Uterus (tissue), 4 donors: Measurements from ENCODE around the gene TRIP11. TPM values are rescaled to one million over a fixed set of nuclear protein-coding genes. Genes with fewer than 3 reads are reported as not detected.

Experiments used
- DNase-seq, 2 donors: peaks; one replicate each; pipeline ENCODE4 v3.0.0-alpha.2; 2019 to 2020
- H3K27ac ChIP-seq, 2 donors: fragments of 200-600 bp; sonication (generic); 1 replicate in 1 of 2; 2 replicates in 1 of 2; pipeline ENCODE4 v1.5.1; 2016 to 2018
- H3K27me3 ChIP-seq, 2 donors: fragments of 200-600 bp; sonication (generic); one replicate each; pipeline ENCODE4 v1.5.1; 2018 to 2019; ENCODE audit warnings: control low read depth in 1 of 2
- H3K36me3 ChIP-seq, 2 donors: fragments of 200-600 bp; sonication (generic); one replicate each; pipeline ENCODE4 v1.5.1; 2019; ENCODE audit warnings: control low read depth in 1 of 2
- H3K4me1 ChIP-seq, 2 donors: fragments of 200-600 bp; sonication (generic); one replicate each; pipeline ENCODE4 v1.5.1; 2018 to 2019; ENCODE audit warnings: control low read depth in 1 of 2
- H3K4me3 ChIP-seq, 2 donors: fragments of 200-600 bp; sonication (generic); 1 replicate in 1 of 2; 2 replicates in 1 of 2; pipeline ENCODE4 v1.5.1; 2018 to 2019; ENCODE audit warnings: mild to moderate bottlenecking in 1 of 2
- H3K9me3 ChIP-seq, 2 donors: fragments of 200-600 bp; sonication (generic); one replicate each; pipeline ENCODE4 v1.5.1; 2019; ENCODE audit warnings: control low read depth in 1 of 2
- CTCF ChIP-seq, 4 experiments: fragments of 200-600 bp in 2 of 4; fragments of 450-650 bp in 2 of 4; sonication (generic) in 2 of 4; IDR thresholded peaks; one replicate each; pipeline ENCODE4 v1.5.1; 2016 to 2019; ENCODE audit warnings: antibody characterized with exemption in 4 of 4, mild to moderate bottlenecking in 2 of 4, moderate library complexity in 1 of 4
- POLR2A ChIP-seq, 2 donors: fragments of 450-650 bp; IDR thresholded peaks; one replicate each; pipeline ENCODE4 v1.6.1; 2016; ENCODE audit warnings: antibody characterized with exemption in 2 of 2, mild to moderate bottlenecking in 1 of 2, moderate library complexity in 1 of 2
- intact Hi-C: fragments of 100-400 bp; cut with DNase I; formaldehyde crosslinking; loops from one replicate; pipeline ENCODE4 v1.15.1; 2023; ENCODE audit warnings: low total_unique reads
- total RNA-seq, 4 donors: library from RNA; depleted of rRNA in 3 of 4; stranded (reverse); fragments of >200 nt in 3 of 4; gene quantifications; one replicate each; pipeline versions ENCODE4 v1.1.0 to v1.2.4, GENCODE V29; 2014 to 2023
- donor health status: DM: yes; HTN: yes; CAD: no.

TRIP11 gene
- total RNA-seq, 4 donors from 2014 or later: 17.1 to 68.7 (median 47.7) TPM

DNA sequence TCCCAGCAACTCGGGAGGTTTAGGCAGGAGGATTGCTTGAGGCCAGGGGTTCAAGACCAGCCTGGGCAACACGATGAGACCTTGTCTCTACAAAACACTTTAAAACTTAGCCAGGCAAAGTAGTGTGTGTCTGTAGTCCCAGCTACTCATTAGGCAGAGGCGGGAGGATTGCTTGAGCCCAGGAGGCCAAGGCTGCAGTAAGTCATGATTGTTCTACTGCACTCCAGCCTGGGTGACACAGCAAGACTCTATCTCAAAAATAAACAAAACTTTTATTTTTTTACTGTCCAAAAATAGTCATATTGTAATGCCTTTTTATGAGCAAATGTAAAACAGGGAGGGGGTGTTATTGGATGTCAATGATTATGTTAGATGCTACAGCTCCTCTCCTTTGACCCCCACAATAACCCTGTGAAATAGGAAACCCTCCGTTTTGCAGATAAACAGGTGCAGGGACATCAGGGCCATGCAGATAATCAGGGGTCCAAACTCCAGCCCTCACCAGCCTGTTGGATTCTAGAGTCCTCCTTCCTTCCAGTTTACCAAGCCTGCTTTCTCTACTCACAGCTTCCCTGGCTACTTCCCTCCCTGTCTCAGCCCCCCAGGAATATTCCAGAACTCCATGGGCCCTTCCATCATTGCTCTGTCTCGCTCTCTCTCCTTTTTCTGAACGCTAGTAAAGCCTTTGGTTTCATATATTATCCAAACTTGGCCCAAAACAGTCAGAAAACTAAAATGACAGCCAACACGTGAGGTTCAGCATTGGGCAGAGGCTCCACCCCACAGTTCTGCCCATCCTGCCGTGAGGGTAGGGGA, 86.5 kb downstream of the TRIP11 start:
- no peaks in the 10 kb centered on the region for H3K27me3 ChIP-seq
- H3K36me3 ChIP-seq: no peaks in the 10 kb centered on the region
- H3K4me1 ChIP-seq: no peaks in the 10 kb centered on the region
- intact Hi-C loops: no loop called here
- no peak overlapping the region for H3K4me3 ChIP-seq
- DNase-seq: no peak
- no peak overlapping the region for H3K27ac ChIP-seq
- H3K9me3 ChIP-seq: no peaks in the 10 kb centered on the region
- TF ChIP-seq CTCF (IDR thresholded peaks at IDR 0.05) (no peak), POLR2A (IDR thresholded peaks at IDR 0.05) (no peak)

GRCh38 chr14:91947475-91948184, 92.2 kb downstream of the TRIP11 start, which contains the start of gene FBLN5:
TSS of gene FBLN5 (minus strand) at chr14:91947694. CDS start at chr14:91947229, 465 bp downstream.
- H3K27ac ChIP-seq: peak within 1 kb of the TSS; percentile 75 to 79
- no peaks in the 10 kb centered on the region for H3K9me3 ChIP-seq
- peak; percentile 65 to 79 for DNase-seq
- peak in 1 of 2 donors; percentile 32 for TF ChIP-seq POLR2A (IDR thresholded peaks at IDR 0.05)
- no peak for TF ChIP-seq CTCF (IDR thresholded peaks at IDR 0.05)
- H3K27me3 ChIP-seq: no peaks in the 10 kb centered on the region
- no peaks in the 10 kb centered on the region for H3K36me3 ChIP-seq
- H3K4me3 ChIP-seq: peak within 1 kb of the TSS; percentile 49 to 50
- no peaks in the 10 kb centered on the region for H3K4me1 ChIP-seq
- intact Hi-C loops: no loop called here

- intact Hi-C loops: no loop called here
- Histone ChIP-seq H3K4me3 (peak overlapping the region; percentile 49 to 50), H3K27me3 (no peaks in the 10 kb centered on the region), H3K4me1 (no peaks in the 10 kb centered on the region), H3K36me3 (no peaks in the 10 kb centered on the region), H3K27ac (peak overlapping the region; percentile 75 to 79), H3K9me3 (no peaks in the 10 kb centered on the region)
- peak; percentile 41 to 46 for DNase-seq
- TF ChIP-seq CTCF (IDR thresholded peaks at IDR 0.05): no peak
- no peak for TF ChIP-seq POLR2A (IDR thresholded peaks at IDR 0.05)
Observed at GRCh38 chr14:91946622-91947474, 93.0 kb downstream of the TRIP11 start.

GRCh38 chr14:91945751-91946621, 93.9 kb downstream of the TRIP11 start:
- peak overlapping the region; percentile 49 to 50 for H3K4me3 ChIP-seq
- H3K36me3 ChIP-seq: no peaks in the 10 kb centered on the region
- no peak for DNase-seq
- peak overlapping the region; percentile 75 to 79 for H3K27ac ChIP-seq
- H3K27me3 ChIP-seq: no peaks in the 10 kb centered on the region
- intact Hi-C loops: no loop called here
- TF ChIP-seq POLR2A (IDR thresholded peaks at IDR 0.05) (no peak), CTCF (IDR thresholded peaks at IDR 0.05) (no peak)
- H3K4me1 ChIP-seq: no peaks in the 10 kb centered on the region
- H3K9me3 ChIP-seq: no peaks in the 10 kb centered on the region
